Trophoblast cell (in vitro differentiated cells and primary cell): Measurements from ENCODE around the gene IL1RAPL1.

ENCODE experiments used
- DNase-seq, 2 donors: peaks; one replicate each; pipeline ENCODE4 v3.0.0-alpha.2; 2016
- H2AFZ ChIP-seq: 2 replicates; pipeline ENCODE4 v1.6.1; 2013; ENCODE audit warnings: low read length, moderate library complexity, mild to moderate bottlenecking; ENCODE audit not compliant: insufficient read depth, poor library complexity
- H2AK5ac ChIP-seq: 2 replicates; pipeline ENCODE4 v1.6.1; 2013; ENCODE audit warnings: mild to moderate bottlenecking, low read length
- H2BK120ac ChIP-seq: 2 replicates; pipeline ENCODE4 v1.6.1; 2013; ENCODE audit warnings: low read length, mild to moderate bottlenecking, moderate library complexity; ENCODE audit not compliant: insufficient read depth, poor library complexity
- H2BK12ac ChIP-seq: 2 replicates; pipeline ENCODE4 v1.6.1; 2013; ENCODE audit warnings: mild to moderate bottlenecking, low read length, moderate library complexity
- H2BK5ac ChIP-seq: 2 replicates; pipeline ENCODE4 v1.6.1; 2013; ENCODE audit warnings: low read length, low read depth, moderate library complexity, mild to moderate bottlenecking; ENCODE audit not compliant: poor library complexity
- H3K14ac ChIP-seq: 2 replicates; pipeline ENCODE4 v1.6.1; 2013; ENCODE audit warnings: mild to moderate bottlenecking, low read length
- H3K18ac ChIP-seq: 2 replicates; pipeline ENCODE4 v1.6.1; 2013; ENCODE audit warnings: mild to moderate bottlenecking, low read length
- H3K23ac ChIP-seq: 2 replicates; pipeline ENCODE4 v1.6.1; 2013; ENCODE audit warnings: low read length
- H3K27ac ChIP-seq: 2 replicates; pipeline ENCODE4 v1.5.1; 2013; ENCODE audit warnings: low read depth, mild to moderate bottlenecking, inconsistent platforms, low read length, moderate library complexity
- H3K27me3 ChIP-seq: 2 replicates; pipeline ENCODE4 v1.6.1; 2013; ENCODE audit warnings: inconsistent platforms, mild to moderate bottlenecking, low read length, moderate library complexity; ENCODE audit not compliant: insufficient read depth
- H3K36me3 ChIP-seq, 2 experiments: 1 replicate in 1 of 2; 2 replicates in 1 of 2; pipeline ENCODE4 v1.6.1; 2013; ENCODE audit warnings: low read length in 2 of 2, mild to moderate bottlenecking in 2 of 2, moderate library complexity in 1 of 2; ENCODE audit not compliant: insufficient read depth in 2 of 2, control insufficient read depth in 1 of 2
- H3K4ac ChIP-seq: 2 replicates; pipeline ENCODE4 v1.6.1; 2013; ENCODE audit warnings: low read depth, mild to moderate bottlenecking, low read length, moderate library complexity
- H3K4me1 ChIP-seq, 2 experiments: 1 replicate in 1 of 2; 2 replicates in 1 of 2; pipeline ENCODE4 v1.6.1; 2013; ENCODE audit warnings: low read length in 2 of 2, mild to moderate bottlenecking in 2 of 2, moderate library complexity in 1 of 2; ENCODE audit not compliant: insufficient read depth in 2 of 2, control insufficient read depth in 1 of 2
- H3K4me2 ChIP-seq: 2 replicates; pipeline ENCODE4 v1.6.1; 2013; ENCODE audit warnings: inconsistent platforms, mild to moderate bottlenecking, low read length, moderate library complexity
- H3K4me3 ChIP-seq: 2 replicates; pipeline ENCODE4 v1.5.1; 2013; ENCODE audit warnings: mild to moderate bottlenecking, low read depth, low read length, inconsistent platforms
- H3K79me1 ChIP-seq: one replicate; pipeline ENCODE4 v1.6.1; 2013; ENCODE audit warnings: low read length
- H3K79me2 ChIP-seq: 2 replicates; pipeline ENCODE4 v1.6.1; 2013; ENCODE audit warnings: low read length, mild to moderate bottlenecking; ENCODE audit not compliant: control insufficient read depth, insufficient read depth, poor library complexity
- H3K9ac ChIP-seq: 2 replicates; pipeline ENCODE4 v1.6.1; 2013; ENCODE audit warnings: mild to moderate bottlenecking, low read length
- H3K9me3 ChIP-seq: 2 replicates; pipeline ENCODE4 v1.6.1; 2013; ENCODE audit warnings: low read depth, mild to moderate bottlenecking, control low read depth, inconsistent platforms, low read length; ENCODE audit not compliant: insufficient read depth
- H4K12ac ChIP-seq: 2 replicates; pipeline ENCODE4 v1.6.1; 2013; ENCODE audit warnings: low read depth, mild to moderate bottlenecking, low read length, moderate library complexity
- H4K8ac ChIP-seq: 2 replicates; pipeline ENCODE4 v1.6.1; 2013; ENCODE audit warnings: low read depth, mild to moderate bottlenecking, low read length, moderate library complexity
- H4K91ac ChIP-seq: one replicate; pipeline ENCODE4 v1.6.1; 2013; ENCODE audit warnings: low read depth, mild to moderate bottlenecking, low read length, moderate library complexity
- WGBS: extraction: QIAGEN DNeasy Blood & Tissue Kit; methylation state at CpG from one replicate; pipeline ENCODE4 v1.1.7; 2013; ENCODE audit warnings: missing lambda C conversion rate; ENCODE audit not compliant: insufficient read length, insufficient coverage; ENCODE audit errors: extremely low coverage; 5-methylcytosine and 5-hydroxymethylcytosine counted together

Gene IL1RAPL1

DNA sequence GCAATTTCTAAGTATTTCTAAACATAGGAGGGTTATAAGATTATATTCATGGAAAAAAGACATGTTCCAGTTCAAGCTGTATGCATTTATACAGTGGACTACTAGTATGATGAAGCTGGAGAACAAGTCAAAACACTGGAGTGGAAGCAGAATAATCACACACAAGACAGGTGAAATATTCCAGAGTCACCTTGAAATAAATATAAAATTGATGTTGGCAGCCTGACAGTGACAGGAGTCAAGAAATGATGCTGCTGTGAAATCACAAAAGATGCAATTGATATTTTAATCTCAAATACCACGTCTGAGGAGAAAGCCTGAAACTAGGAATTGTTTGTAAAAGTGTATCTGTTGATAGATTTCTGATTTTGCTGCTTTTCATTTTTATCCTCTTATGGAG lies 667.3 kb downstream of the IL1RAPL1 start:
- H3K4me1 ChIP-seq: no peaks in the 10 kb centered on the region
- H2AK5ac ChIP-seq: no peak overlapping the region
- H2BK12ac ChIP-seq: no peak overlapping the region

DNA sequence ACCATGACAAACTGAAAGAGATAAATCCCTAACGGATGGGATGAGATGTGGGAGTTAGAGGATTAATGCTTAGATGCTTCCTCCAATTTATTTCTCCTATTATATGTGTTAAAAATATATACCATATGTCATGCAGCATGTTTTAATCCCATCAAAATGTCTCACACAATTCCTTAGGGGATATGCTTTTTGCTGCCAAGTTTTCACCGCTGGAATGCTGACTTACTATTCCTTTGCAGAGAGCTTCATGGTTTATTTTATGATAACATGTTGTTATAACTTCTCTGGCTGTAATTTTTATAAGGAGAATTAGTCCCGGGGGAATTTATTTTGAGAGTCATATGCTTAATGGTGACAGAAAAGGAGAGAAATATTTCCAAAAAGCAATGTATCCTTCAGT lies 670.3 kb downstream of the IL1RAPL1 start:
- Histone ChIP-seq H2AFZ (no peak overlapping the region), H2BK12ac (no peak overlapping the region), H3K4me3 (no peak overlapping the region), H3K18ac (no peak overlapping the region), H3K79me1 (no peaks in the 10 kb centered on the region), H2BK5ac (no peak overlapping the region), H2AK5ac (no peak overlapping the region), H2BK120ac (no peak overlapping the region), H3K9ac (no peak overlapping the region), H4K8ac (no peak overlapping the region), H3K27ac (no peak overlapping the region), H4K91ac (no peak overlapping the region), H3K23ac (no peak overlapping the region), H3K4me2 (no peak overlapping the region), H4K12ac (no peak overlapping the region), H3K9me3 (no peaks in the 10 kb centered on the region), H3K27me3 (no peaks in the 10 kb centered on the region), H3K14ac (no peak overlapping the region), H3K79me2 (no peaks in the 10 kb centered on the region), H3K36me3 (no peaks in the 10 kb centered on the region), H3K4me1 (no peaks in the 10 kb centered on the region), H3K4ac (no peak overlapping the region)
- no peak for DNase-seq
- no CpG with 5 or more reads among the region's 3 CpGs for WGBS

More for the DNA sequence above, 667.3 kb downstream of the IL1RAPL1 start:
- no peak overlapping the region for H3K27ac ChIP-seq
- H3K4ac ChIP-seq: no peak overlapping the region
- H3K4me3 ChIP-seq: no peak overlapping the region
- H3K23ac ChIP-seq: no peak overlapping the region
- H3K14ac ChIP-seq: no peak overlapping the region
- no peak overlapping the region for H2BK120ac ChIP-seq
- no peak overlapping the region for H4K12ac ChIP-seq
- no peak overlapping the region for H4K91ac ChIP-seq
- no peaks in the 10 kb centered on the region for H3K79me1 ChIP-seq
- no peaks in the 10 kb centered on the region for H3K27me3 ChIP-seq
- no CpG with 5 or more reads among the region's 1 CpG for whole genome bisulfite sequencing
- no peaks in the 10 kb centered on the region for H3K79me2 ChIP-seq
- DNase-seq: no peak
- no peak overlapping the region for H2AFZ ChIP-seq
- H3K4me2 ChIP-seq: no peak overlapping the region
- no peak overlapping the region for H3K9ac ChIP-seq
- H3K9me3 ChIP-seq: no peaks in the 10 kb centered on the region
- H3K18ac ChIP-seq: no peak overlapping the region
- no peak overlapping the region for H4K8ac ChIP-seq
- no peaks in the 10 kb centered on the region for H3K36me3 ChIP-seq
- H2BK5ac ChIP-seq: no peak overlapping the region

DNA sequence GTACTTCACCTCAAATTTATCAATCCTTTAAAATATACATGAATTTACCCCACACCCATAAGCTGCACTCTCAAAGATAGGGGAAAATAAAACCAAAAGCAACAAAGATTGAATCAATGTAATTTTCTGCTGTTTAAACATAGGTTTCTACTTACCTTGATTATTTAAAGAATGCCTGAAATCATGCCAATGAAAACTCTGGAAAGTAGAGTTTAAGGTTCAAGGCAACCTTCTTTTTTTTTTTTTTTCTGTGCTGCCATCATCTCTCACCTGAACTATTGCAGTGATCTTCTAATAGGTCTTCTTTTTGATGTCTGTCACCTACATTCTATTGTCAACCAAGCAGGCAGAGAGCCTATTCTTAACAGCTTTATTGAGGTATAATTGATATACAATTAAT lies 682.1 kb downstream of the IL1RAPL1 start:
- Histone ChIP-seq H2BK120ac (no peak overlapping the region), H2BK12ac (no peak overlapping the region), H3K18ac (no peak overlapping the region), H3K4ac (no peak overlapping the region), H4K8ac (no peak overlapping the region), H4K91ac (no peak overlapping the region), H3K9ac (no peak overlapping the region), H2AK5ac (no peak overlapping the region), H4K12ac (no peak overlapping the region), H2BK5ac (no peak overlapping the region), H3K14ac (no peak overlapping the region), H3K79me1 (no peaks in the 10 kb centered on the region), H3K4me3 (no peak overlapping the region), H3K79me2 (no peaks in the 10 kb centered on the region), H3K9me3 (no peaks in the 10 kb centered on the region), H3K36me3 (no peaks in the 10 kb centered on the region), H3K4me2 (no peak overlapping the region), H3K27ac (no peak overlapping the region), H3K4me1 (no peaks in the 10 kb centered on the region), H2AFZ (no peak overlapping the region), H3K23ac (no peak overlapping the region), H3K27me3 (no peaks in the 10 kb centered on the region)
- DNase-seq: no peak

DNA sequence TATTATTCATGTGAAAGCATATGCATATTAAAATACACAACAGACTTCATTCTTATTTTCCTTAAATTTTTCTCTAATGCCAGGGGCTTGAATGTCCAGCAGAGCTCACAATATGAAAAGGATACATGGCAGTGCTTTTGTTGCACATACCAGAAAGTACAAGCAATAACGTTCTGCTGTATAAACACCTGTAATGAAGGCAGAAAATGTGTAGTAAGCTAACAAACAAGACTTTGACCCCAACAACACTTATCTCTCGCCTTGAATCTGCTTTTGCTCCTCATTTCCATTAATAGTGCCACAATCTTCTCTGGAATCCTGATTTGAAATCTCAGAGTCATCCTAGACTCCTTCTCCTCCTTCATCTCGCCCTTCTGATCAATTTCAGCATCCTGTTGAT lies 687.3 kb downstream of the IL1RAPL1 start:
- no CpG with 5 or more reads among the region's 3 CpGs for WGBS
- Histone ChIP-seq H3K79me2 (no peaks in the 10 kb centered on the region), H2BK120ac (no peak overlapping the region), H3K4me3 (no peak overlapping the region), H3K9ac (no peak overlapping the region), H3K36me3 (no peaks in the 10 kb centered on the region), H3K4me2 (no peak overlapping the region), H3K18ac (no peak overlapping the region), H3K23ac (no peak overlapping the region), H3K4ac (no peak overlapping the region), H3K27me3 (no peaks in the 10 kb centered on the region), H3K9me3 (no peaks in the 10 kb centered on the region), H3K27ac (no peak overlapping the region), H3K4me1 (no peaks in the 10 kb centered on the region), H3K14ac (no peak overlapping the region), H3K79me1 (no peaks in the 10 kb centered on the region), H4K12ac (no peak overlapping the region), H2BK5ac (no peak overlapping the region), H2BK12ac (no peak overlapping the region), H4K91ac (no peak overlapping the region), H2AFZ (no peak overlapping the region), H4K8ac (no peak overlapping the region), H2AK5ac (no peak overlapping the region)
- DNase-seq: no peak

DNA sequence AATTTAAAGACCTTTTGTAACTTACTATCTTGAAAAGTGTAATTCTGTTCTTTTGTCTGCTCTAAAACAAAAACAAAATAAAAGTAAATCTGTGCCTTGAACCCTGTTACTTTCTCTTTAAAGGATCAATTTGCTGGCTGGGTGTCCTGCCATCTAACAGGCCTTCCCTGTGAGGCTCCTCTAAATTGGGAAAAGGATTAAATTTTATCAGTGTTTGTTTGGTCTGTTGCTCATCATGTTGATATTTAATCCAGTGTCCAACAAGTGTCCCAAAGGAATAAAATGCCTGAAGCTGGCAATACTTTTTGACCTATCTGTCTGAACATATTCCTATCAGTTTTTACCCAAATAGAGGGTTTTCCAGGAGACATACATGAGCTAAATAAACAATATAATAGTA lies 688.7 kb downstream of the IL1RAPL1 start:
- Histone ChIP-seq H3K18ac (no peak overlapping the region), H3K14ac (no peak overlapping the region), H2AK5ac (no peak overlapping the region), H3K4me3 (no peak overlapping the region), H3K27ac (no peak overlapping the region), H3K4me2 (no peak overlapping the region), H3K4me1 (no peaks in the 10 kb centered on the region), H3K9me3 (no peaks in the 10 kb centered on the region), H4K12ac (no peak overlapping the region), H2BK5ac (no peak overlapping the region), H3K36me3 (no peaks in the 10 kb centered on the region), H4K91ac (no peak overlapping the region), H3K27me3 (no peaks in the 10 kb centered on the region), H2AFZ (no peak overlapping the region), H2BK120ac (no peak overlapping the region), H3K9ac (no peak overlapping the region), H3K79me2 (no peaks in the 10 kb centered on the region), H3K23ac (no peak overlapping the region), H2BK12ac (no peak overlapping the region), H4K8ac (no peak overlapping the region), H3K79me1 (no peaks in the 10 kb centered on the region), H3K4ac (no peak overlapping the region)
- DNase-seq: no peak
